ENCODE results near the gene PLCD3. TPM values are rescaled to one million over a fixed set of nuclear protein-coding genes. Genes with fewer than 3 reads are reported as not detected.
A peak's percentile ranks its signal among the peaks of the same experiment; 100 is the strongest.

The PLCD3 gene
- total RNA-seq, 1 donor from 2014 or later = 2.4 TPM

- no peaks in the 10 kb centered on the region for H3K9me3 Mint-ChIP-seq
- peak overlapping the region; percentile 68 for H3K27ac Mint-ChIP-seq
- intact Hi-C loops (cut with micrococcal nuclease) = loop anchor here (1.0 to 5.0 kb wide), 10 partner anchors 11 to 361 kb away; partner anchors contain the start of genes HEXIM2 and NMT1
- DNase-seq (ENCODE audit: low spot score) = no peak
- peaks cover 4% of the 10 kb centered on the region for H3K36me3 Mint-ChIP-seq (ENCODE audit: low read depth)
- H3K27me3 Mint-ChIP-seq (ENCODE audit: insufficient read depth) = peaks cover 2% of the 10 kb centered on the region
- peaks cover 15% of the 10 kb centered on the region for H3K4me1 Mint-ChIP-seq (ENCODE audit: low read depth)
- peak overlapping the region; percentile 87 for H3K4me3 Mint-ChIP-seq
Measured at GRCh38 chr17:45135978-45136791, 3.9 kb upstream of the PLCD3 start.

- Mint-ChIP-seq H3K4me3 (peak within 1 kb of the TSS; percentile 87), H3K36me3 (ENCODE audit: low read depth) (peaks cover 2% of the 10 kb centered on the region), H3K4me1 (ENCODE audit: low read depth) (peaks cover 15% of the 10 kb centered on the region), H3K27ac (peak within 1 kb of the TSS; percentile 68), H3K9me3 (no peaks in the 10 kb centered on the region), H3K27me3 (ENCODE audit: insufficient read depth) (peaks cover 6% of the 10 kb centered on the region)
- intact Hi-C loops (cut with micrococcal nuclease) = loop anchor here (1.0 to 5.0 kb wide), 10 partner anchors 12 to 360 kb away; partner anchors contain the start of genes HEXIM2 and NMT1
- DNase-seq (ENCODE audit: low spot score) = peak; percentile 96
Measured at GRCh38 chr17:45135192-45135977, 3.1 kb upstream of the PLCD3 start, which contains the start of gene ACBD4. Gene ACBD4 (plus strand): TSS chr17:45135687. CDS start chr17:45136145, 458 bp downstream.

GRCh38 chr17:45132572-45133463 is 503 bp upstream of the PLCD3 start:
- intact Hi-C loops (cut with micrococcal nuclease) = loop anchor here (2.0 kb wide), 1 partner anchor 36 kb away; no protein-coding TSS in a partner anchor
- H3K4me1 Mint-ChIP-seq (ENCODE audit: low read depth) = peaks cover 15% of the 10 kb centered on the region
- H3K4me3 Mint-ChIP-seq = peak overlapping the region; percentile 91
- peak overlapping the region; percentile 81 for H3K27ac Mint-ChIP-seq
- no peaks in the 10 kb centered on the region for H3K36me3 Mint-ChIP-seq (ENCODE audit: low read depth)
- H3K9me3 Mint-ChIP-seq = no peaks in the 10 kb centered on the region
- peak; percentile 50 for DNase-seq (ENCODE audit: low spot score)
- peaks cover 6% of the 10 kb centered on the region for H3K27me3 Mint-ChIP-seq (ENCODE audit: insufficient read depth)

GRCh38 chr17:45131616-45132319 is 547 bp downstream of the PLCD3 start:
- no peak overlapping the region for H3K27ac Mint-ChIP-seq
- H3K4me3 Mint-ChIP-seq = peak overlapping the region; percentile 72
- no peaks in the 10 kb centered on the region for H3K36me3 Mint-ChIP-seq (ENCODE audit: low read depth)
- peak; percentile 34 for DNase-seq (ENCODE audit: low spot score)
- H3K27me3 Mint-ChIP-seq (ENCODE audit: insufficient read depth) = peaks cover 6% of the 10 kb centered on the region
- H3K4me1 Mint-ChIP-seq (ENCODE audit: low read depth) = peaks cover 15% of the 10 kb centered on the region
- no peaks in the 10 kb centered on the region for H3K9me3 Mint-ChIP-seq
- intact Hi-C loops (cut with micrococcal nuclease) = loop anchor here (2.0 kb wide), 1 partner anchor 35 kb away; no protein-coding TSS in a partner anchor

- Mint-ChIP-seq H3K36me3 (ENCODE audit: low read depth) (no peaks in the 10 kb centered on the region), H3K27me3 (ENCODE audit: insufficient read depth) (peaks cover 6% of the 10 kb centered on the region), H3K27ac (no peak overlapping the region), H3K9me3 (no peaks in the 10 kb centered on the region), H3K4me3 (peak overlapping the region; percentile 72), H3K4me1 (ENCODE audit: low read depth) (peaks cover 8% of the 10 kb centered on the region)
- intact Hi-C loops (cut with micrococcal nuclease) = no loop called here
- DNase-seq (ENCODE audit: low spot score) = no peak
Measured at GRCh38 chr17:45130681-45131615, 1.4 kb downstream of the PLCD3 start.

GRCh38 chr17:45129940-45130680 is 2.2 kb downstream of the PLCD3 start:
- no peak overlapping the region for H3K4me3 Mint-ChIP-seq
- no peak overlapping the region for H3K27ac Mint-ChIP-seq
- peaks cover 6% of the 10 kb centered on the region for H3K27me3 Mint-ChIP-seq (ENCODE audit: insufficient read depth)
- no peak for DNase-seq (ENCODE audit: low spot score)
- H3K9me3 Mint-ChIP-seq = no peaks in the 10 kb centered on the region
- no peaks in the 10 kb centered on the region for H3K36me3 Mint-ChIP-seq (ENCODE audit: low read depth)
- intact Hi-C loops (cut with micrococcal nuclease) = no loop called here
- H3K4me1 Mint-ChIP-seq (ENCODE audit: low read depth) = peaks cover 5% of the 10 kb centered on the region

GRCh38 chr17:45129426-45129939 is 2.8 kb downstream of the PLCD3 start:
- H3K4me3 Mint-ChIP-seq = no peak overlapping the region
- intact Hi-C loops (cut with micrococcal nuclease) = no loop called here
- peaks cover 6% of the 10 kb centered on the region for H3K27me3 Mint-ChIP-seq (ENCODE audit: insufficient read depth)
- no peak for DNase-seq (ENCODE audit: low spot score)
- no peaks in the 10 kb centered on the region for H3K9me3 Mint-ChIP-seq
- no peak overlapping the region for H3K27ac Mint-ChIP-seq
- H3K36me3 Mint-ChIP-seq (ENCODE audit: low read depth) = no peaks in the 10 kb centered on the region
- peaks cover 5% of the 10 kb centered on the region for H3K4me1 Mint-ChIP-seq (ENCODE audit: low read depth)

- DNase-seq (ENCODE audit: low spot score) = no peak
- intact Hi-C loops (cut with micrococcal nuclease) = no loop called here
- Mint-ChIP-seq H3K27ac (no peak overlapping the region), H3K27me3 (ENCODE audit: insufficient read depth) (peaks cover 6% of the 10 kb centered on the region), H3K4me1 (ENCODE audit: low read depth) (peaks cover 5% of the 10 kb centered on the region), H3K9me3 (no peaks in the 10 kb centered on the region), H3K36me3 (ENCODE audit: low read depth) (no peaks in the 10 kb centered on the region), H3K4me3 (no peak overlapping the region)
Measured at GRCh38 chr17:45128989-45129388, 3.3 kb downstream of the PLCD3 start.

- H3K27me3 Mint-ChIP-seq (ENCODE audit: insufficient read depth) = peaks cover 6% of the 10 kb centered on the region
- H3K4me1 Mint-ChIP-seq (ENCODE audit: low read depth) = no peaks in the 10 kb centered on the region
- H3K27ac Mint-ChIP-seq = no peak overlapping the region
- DNase-seq (ENCODE audit: low spot score) = no peak
- no peaks in the 10 kb centered on the region for H3K36me3 Mint-ChIP-seq (ENCODE audit: low read depth)
- no peak overlapping the region for H3K4me3 Mint-ChIP-seq
- intact Hi-C loops (cut with micrococcal nuclease) = no loop called here
- no peaks in the 10 kb centered on the region for H3K9me3 Mint-ChIP-seq
Measured at GRCh38 chr17:45128331-45128730, 4.0 kb downstream of the PLCD3 start.

GRCh38 chr17:45127548-45128300 is 4.6 kb downstream of the PLCD3 start:
- peaks cover 9% of the 10 kb centered on the region for H3K27me3 Mint-ChIP-seq (ENCODE audit: insufficient read depth)
- no peak overlapping the region for H3K4me3 Mint-ChIP-seq
- no peaks in the 10 kb centered on the region for H3K9me3 Mint-ChIP-seq
- no peaks in the 10 kb centered on the region for H3K36me3 Mint-ChIP-seq (ENCODE audit: low read depth)
- no peak overlapping the region for H3K27ac Mint-ChIP-seq
- intact Hi-C loops (cut with micrococcal nuclease) = no loop called here
- no peak for DNase-seq (ENCODE audit: low spot score)
- H3K4me1 Mint-ChIP-seq (ENCODE audit: low read depth) = no peaks in the 10 kb centered on the region

Data from activated T-helper 1 cell treated with anti-CD3 and anti-CD28 coated beads, Interleukin-12 subunit alpha, Interleukin-12 subunit beta, Interleukin-2, Interleukin-4 antibody, amounts not matched to agents 30 ng/mL and 10 ng/mL and 1 ng/mL, durations not matched to agents 14 hours and 24 hours and 36 hours (primary cell).